K562 (cell line): Measurements from ENCODE around the gene LMOD1. TPM values are rescaled to one million over a fixed set of nuclear protein-coding genes. Genes with fewer than 3 reads are reported as not detected.
A peak's percentile ranks its signal among the peaks of the same experiment; 100 is the strongest.

Experiments
- BCOR ChIP-seq: fragments of 450-650 bp; IDR thresholded peaks from 2 replicates; pipeline ENCODE4 v1.6.1; 2016
- CBFB ChIP-seq: sonication (generic); formaldehyde crosslinking; IDR thresholded peaks from 2 replicates; pipeline ENCODE4 v1.4.0; 2020; ENCODE audit warnings: mild to moderate bottlenecking, missing genetic modification reagents
- DACH1 ChIP-seq: fragments of 450-650 bp; IDR thresholded peaks from 2 replicates; pipeline ENCODE4 v1.6.1; 2018; ENCODE audit not compliant: partially characterized antibody
- PHF8 ChIP-seq: fragments of 200-600 bp; sonication (generic); IDR thresholded peaks from 2 replicates; pipeline ENCODE4 v1.6.1; 2012; ENCODE audit warnings: mixed run types, mild to moderate bottlenecking, inconsistent platforms, low read length, moderate library complexity, borderline replicate concordance
- RBM15 ChIP-seq: fragments of 200-400 bp; formaldehyde crosslinking; IDR thresholded peaks from 2 replicates; pipeline ENCODE4 v1.6.1; 2018; ENCODE audit warnings: mild to moderate bottlenecking, low read length, moderate library complexity; ENCODE audit not compliant: insufficient read depth
- RBM17 ChIP-seq: fragments of 200-400 bp; formaldehyde crosslinking; IDR thresholded peaks from 2 replicates; pipeline ENCODE4 v1.6.1; 2017; ENCODE audit warnings: low read depth, mild to moderate bottlenecking, low read length, borderline replicate concordance
- TEAD2 ChIP-seq: fragments of 450-650 bp; IDR thresholded peaks from 2 replicates; pipeline ENCODE4 v1.6.1; 2016; ENCODE audit warnings: missing genetic modification characterization, control low read depth, missing compliant biosample characterization
- TEAD4 ChIP-seq, 2 experiments: sonication (generic) in 1 of 2; formaldehyde crosslinking in 1 of 2; IDR thresholded peaks; 2 replicates each; pipeline versions ENCODE4 v1.6.1 to v1.8.0; 2012 to 2022; ENCODE audit warnings: borderline replicate concordance in 1 of 2, inconsistent platforms in 1 of 2, low read length in 1 of 2, mild to moderate bottlenecking in 1 of 2, missing genetic modification reagents in 1 of 2
- ZNF717 ChIP-seq: fragments of 250-450 bp; sonication (Bioruptor Pico); IDR thresholded peaks from 2 replicates; pipeline ENCODE4 v1.5.0; 2021
- polyA plus RNA-seq, 8 experiments: library from polyadenylated mRNA; depleted of rRNA in 4 of 8; stranded (reverse) in 5 of 8; unstranded in 3 of 8; fragments of >200 nt; fragmentation: Nextera tagmentation in 2 of 8; fragmentation: Illumina TruSeq in 1 of 8; extraction: Ambion mirVana in 2 of 8; extraction: Trizol in 1 of 8; gene quantifications; 2 replicates each; pipeline versions ENCODE4 v1.2.1 to v1.2.3, GENCODE V29; 2011 to 2014; ENCODE audit warnings: inconsistent platforms in 1 of 8, missing spikeins in 1 of 8
- total RNA-seq, 7 experiments: library from RNA; depleted of rRNA in 6 of 7; stranded (reverse); fragments of >200 nt in 6 of 7; fragmentation: Illumina TruSeq in 2 of 7; extraction: Trizol in 2 of 7; gene quantifications; 2 replicates each; pipeline versions ENCODE4 v1.2.1 to v1.2.3, GENCODE V29; 2011 to 2021; ENCODE audit warnings: low replicate concordance in 1 of 7
- TF ChIP-seq, protein P1 (sequence below), 2 experiments: fragments of 450-650 bp; IDR thresholded peaks; 2 replicates each; pipeline ENCODE4 v1.6.1; 2016
- TF ChIP-seq, protein P2 (sequence below): fragments of 250-450 bp; sonication (Bioruptor Pico); IDR thresholded peaks from 2 replicates; pipeline ENCODE4 v1.4.0; 2020
- TF ChIP-seq, protein P3 (sequence below): sonication (generic); formaldehyde crosslinking; IDR thresholded peaks from 2 replicates; pipeline ENCODE4 v1.8.0; 2023; ENCODE audit warnings: missing genetic modification reagents, mild to moderate bottlenecking, borderline replicate concordance
- TF ChIP-seq, protein P4 (sequence below): fragments of 450-650 bp; IDR thresholded peaks from 2 replicates; pipeline ENCODE4 v1.6.1; 2016

Gene LMOD1
- total and polyA plus RNA-seq, 9 of the 15 experiments (the other 6 are each of a cell fraction or from before 2014, with no cell fraction given) = 0.03 to 0.54 (median 0.38) TPM; not detected in 1

DNA sequence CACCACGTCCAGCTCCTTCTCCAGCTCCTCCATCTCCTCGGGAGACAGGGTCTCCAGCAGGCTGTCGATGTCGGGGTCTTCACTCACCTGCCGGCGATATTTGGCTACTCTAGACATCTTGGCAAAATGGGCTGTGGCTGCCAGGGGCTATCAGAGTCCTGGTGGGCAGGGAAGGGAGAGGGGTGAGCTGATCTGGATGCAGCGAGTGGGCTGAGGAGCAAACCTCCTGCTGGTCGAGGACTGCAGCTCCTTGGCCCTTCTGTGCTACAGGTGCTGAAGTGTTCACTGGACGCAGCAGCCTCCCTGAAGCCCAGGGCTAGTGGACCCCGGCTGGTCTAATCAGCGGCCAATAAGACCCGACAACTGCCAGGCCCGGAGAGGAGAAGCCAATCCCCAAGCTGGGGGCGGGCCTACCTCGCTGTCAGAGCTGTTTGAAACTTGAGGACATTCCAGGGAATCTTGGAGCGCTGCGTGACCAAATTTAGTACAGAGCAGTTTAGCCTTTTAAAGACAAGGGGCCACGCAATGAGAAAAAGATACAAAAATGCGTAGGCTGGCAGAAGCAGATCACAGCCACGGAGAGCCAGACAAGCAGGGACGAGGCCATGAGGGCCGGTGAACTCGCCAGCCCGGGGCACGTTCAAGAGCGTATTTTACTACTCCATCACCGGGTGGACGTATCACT lies at the start of gene LMOD1 (continued):
- TF ChIP-seq TEAD4 (IDR thresholded peaks at IDR 0.05; ENCODE audit: low read length) (peak; percentile 55), TEAD4 (CRISPR knock-in tag; IDR thresholded peaks at IDR 0.05; ENCODE audit: borderline replicate concordance) (no peak), ZNF717 (CRISPR knock-in tag) (no peak), PHF8 (no peak; the same call in 1 of the 2 replicates), CBFB (CRISPR knock-in tag) (0 out of 2 replicates have a peak, but pooled peaks have one; percentile 57), RBM15 (no peak), RBM17 (no peak), TEAD2 (peak; percentile 79), DACH1 (no peak), BCOR (no peak)
- TF ChIP-seq, protein P1, sequence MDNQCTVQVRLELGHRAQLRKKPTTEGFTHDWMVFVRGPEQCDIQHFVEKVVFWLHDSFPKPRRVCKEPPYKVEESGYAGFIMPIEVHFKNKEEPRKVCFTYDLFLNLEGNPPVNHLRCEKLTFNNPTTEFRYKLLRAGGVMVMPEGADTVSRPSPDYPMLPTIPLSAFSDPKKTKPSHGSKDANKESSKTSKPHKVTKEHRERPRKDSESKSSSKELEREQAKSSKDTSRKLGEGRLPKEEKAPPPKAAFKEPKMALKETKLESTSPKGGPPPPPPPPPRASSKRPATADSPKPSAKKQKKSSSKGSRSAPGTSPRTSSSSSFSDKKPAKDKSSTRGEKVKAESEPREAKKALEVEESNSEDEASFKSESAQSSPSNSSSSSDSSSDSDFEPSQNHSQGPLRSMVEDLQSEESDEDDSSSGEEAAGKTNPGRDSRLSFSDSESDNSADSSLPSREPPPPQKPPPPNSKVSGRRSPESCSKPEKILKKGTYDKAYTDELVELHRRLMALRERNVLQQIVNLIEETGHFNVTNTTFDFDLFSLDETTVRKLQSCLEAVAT (IDR thresholded peaks at IDR 0.05) = no peak
- TF ChIP-seq, protein P2, sequence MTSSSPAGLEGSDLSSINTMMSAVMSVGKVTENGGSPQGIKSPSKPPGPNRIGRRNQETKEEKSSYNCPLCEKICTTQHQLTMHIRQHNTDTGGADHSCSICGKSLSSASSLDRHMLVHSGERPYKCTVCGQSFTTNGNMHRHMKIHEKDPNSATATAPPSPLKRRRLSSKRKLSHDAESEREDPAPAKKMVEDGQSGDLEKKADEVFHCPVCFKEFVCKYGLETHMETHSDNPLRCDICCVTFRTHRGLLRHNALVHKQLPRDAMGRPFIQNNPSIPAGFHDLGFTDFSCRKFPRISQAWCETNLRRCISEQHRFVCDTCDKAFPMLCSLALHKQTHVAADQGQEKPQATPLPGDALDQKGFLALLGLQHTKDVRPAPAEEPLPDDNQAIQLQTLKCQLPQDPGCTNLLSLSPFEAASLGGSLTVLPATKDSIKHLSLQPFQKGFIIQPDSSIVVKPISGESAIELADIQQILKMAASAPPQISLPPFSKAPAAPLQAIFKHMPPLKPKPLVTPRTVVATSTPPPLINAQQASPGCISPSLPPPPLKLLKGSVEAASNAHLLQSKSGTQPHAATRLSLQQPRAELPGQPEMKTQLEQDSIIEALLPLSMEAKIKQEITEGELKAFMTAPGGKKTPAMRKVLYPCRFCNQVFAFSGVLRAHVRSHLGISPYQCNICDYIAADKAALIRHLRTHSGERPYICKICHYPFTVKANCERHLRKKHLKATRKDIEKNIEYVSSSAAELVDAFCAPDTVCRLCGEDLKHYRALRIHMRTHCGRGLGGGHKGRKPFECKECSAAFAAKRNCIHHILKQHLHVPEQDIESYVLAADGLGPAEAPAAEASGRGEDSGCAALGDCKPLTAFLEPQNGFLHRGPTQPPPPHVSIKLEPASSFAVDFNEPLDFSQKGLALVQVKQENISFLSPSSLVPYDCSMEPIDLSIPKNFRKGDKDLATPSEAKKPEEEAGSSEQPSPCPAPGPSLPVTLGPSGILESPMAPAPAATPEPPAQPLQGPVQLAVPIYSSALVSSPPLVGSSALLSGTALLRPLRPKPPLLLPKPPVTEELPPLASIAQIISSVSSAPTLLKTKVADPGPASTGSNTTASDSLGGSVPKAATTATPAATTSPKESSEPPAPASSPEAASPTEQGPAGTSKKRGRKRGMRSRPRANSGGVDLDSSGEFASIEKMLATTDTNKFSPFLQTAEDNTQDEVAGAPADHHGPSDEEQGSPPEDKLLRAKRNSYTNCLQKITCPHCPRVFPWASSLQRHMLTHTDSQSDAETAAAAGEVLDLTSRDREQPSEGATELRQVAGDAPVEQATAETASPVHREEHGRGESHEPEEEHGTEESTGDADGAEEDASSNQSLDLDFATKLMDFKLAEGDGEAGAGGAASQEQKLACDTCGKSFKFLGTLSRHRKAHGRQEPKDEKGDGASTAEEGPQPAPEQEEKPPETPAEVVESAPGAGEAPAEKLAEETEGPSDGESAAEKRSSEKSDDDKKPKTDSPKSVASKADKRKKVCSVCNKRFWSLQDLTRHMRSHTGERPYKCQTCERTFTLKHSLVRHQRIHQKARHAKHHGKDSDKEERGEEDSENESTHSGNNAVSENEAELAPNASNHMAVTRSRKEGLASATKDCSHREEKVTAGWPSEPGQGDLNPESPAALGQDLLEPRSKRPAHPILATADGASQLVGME (CRISPR knock-in tag) = 0 out of 2 replicates have a peak, but pooled peaks have one; percentile 6
- TF ChIP-seq, protein P3, sequence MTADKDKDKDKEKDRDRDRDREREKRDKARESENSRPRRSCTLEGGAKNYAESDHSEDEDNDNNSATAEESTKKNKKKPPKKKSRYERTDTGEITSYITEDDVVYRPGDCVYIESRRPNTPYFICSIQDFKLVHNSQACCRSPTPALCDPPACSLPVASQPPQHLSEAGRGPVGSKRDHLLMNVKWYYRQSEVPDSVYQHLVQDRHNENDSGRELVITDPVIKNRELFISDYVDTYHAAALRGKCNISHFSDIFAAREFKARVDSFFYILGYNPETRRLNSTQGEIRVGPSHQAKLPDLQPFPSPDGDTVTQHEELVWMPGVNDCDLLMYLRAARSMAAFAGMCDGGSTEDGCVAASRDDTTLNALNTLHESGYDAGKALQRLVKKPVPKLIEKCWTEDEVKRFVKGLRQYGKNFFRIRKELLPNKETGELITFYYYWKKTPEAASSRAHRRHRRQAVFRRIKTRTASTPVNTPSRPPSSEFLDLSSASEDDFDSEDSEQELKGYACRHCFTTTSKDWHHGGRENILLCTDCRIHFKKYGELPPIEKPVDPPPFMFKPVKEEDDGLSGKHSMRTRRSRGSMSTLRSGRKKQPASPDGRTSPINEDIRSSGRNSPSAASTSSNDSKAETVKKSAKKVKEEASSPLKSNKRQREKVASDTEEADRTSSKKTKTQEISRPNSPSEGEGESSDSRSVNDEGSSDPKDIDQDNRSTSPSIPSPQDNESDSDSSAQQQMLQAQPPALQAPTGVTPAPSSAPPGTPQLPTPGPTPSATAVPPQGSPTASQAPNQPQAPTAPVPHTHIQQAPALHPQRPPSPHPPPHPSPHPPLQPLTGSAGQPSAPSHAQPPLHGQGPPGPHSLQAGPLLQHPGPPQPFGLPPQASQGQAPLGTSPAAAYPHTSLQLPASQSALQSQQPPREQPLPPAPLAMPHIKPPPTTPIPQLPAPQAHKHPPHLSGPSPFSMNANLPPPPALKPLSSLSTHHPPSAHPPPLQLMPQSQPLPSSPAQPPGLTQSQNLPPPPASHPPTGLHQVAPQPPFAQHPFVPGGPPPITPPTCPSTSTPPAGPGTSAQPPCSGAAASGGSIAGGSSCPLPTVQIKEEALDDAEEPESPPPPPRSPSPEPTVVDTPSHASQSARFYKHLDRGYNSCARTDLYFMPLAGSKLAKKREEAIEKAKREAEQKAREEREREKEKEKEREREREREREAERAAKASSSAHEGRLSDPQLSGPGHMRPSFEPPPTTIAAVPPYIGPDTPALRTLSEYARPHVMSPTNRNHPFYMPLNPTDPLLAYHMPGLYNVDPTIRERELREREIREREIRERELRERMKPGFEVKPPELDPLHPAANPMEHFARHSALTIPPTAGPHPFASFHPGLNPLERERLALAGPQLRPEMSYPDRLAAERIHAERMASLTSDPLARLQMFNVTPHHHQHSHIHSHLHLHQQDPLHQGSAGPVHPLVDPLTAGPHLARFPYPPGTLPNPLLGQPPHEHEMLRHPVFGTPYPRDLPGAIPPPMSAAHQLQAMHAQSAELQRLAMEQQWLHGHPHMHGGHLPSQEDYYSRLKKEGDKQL (CRISPR knock-in tag) = no peak
- TF ChIP-seq, protein P4, sequence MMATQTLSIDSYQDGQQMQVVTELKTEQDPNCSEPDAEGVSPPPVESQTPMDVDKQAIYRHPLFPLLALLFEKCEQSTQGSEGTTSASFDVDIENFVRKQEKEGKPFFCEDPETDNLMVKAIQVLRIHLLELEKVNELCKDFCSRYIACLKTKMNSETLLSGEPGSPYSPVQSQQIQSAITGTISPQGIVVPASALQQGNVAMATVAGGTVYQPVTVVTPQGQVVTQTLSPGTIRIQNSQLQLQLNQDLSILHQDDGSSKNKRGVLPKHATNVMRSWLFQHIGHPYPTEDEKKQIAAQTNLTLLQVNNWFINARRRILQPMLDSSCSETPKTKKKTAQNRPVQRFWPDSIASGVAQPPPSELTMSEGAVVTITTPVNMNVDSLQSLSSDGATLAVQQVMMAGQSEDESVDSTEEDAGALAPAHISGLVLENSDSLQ = peak; percentile 85
